HepG2 (cell line): Measurements from ENCODE around the gene SEMA4C. TPM values are rescaled to one million over a fixed set of nuclear protein-coding genes. Genes with fewer than 3 reads are reported as not detected.

Source experiments
- ATAC-seq: fragments of 200-7000 bp; cut with Tn5 transposase; 3 replicates; pipeline ENCODE4 v1.9.1; 2020; ENCODE audit warnings: mild to moderate bottlenecking, moderate library complexity
- BruUV-seq: library from RNA; stranded (reverse); fragments of 400-500 nt; replicated peaks from 2 replicates; lab custom pipeline; 2021; lab: Mats Ljungman, UMichigan
- CTCF ChIA-PET: fragments of 300-600 bp; formaldehyde crosslinking; extraction: SDS; loops from one replicate; lab custom pipeline; 2021; ENCODE audit warnings: low total read pairs, inconsistent platforms, low intra/inter-chr PET ratio; lab: Yijun Ruan, JAX
- POLR2A ChIA-PET: fragments of 350-600 bp; sonication (Branson Sonifier 250); formaldehyde crosslinking; loops from one replicate; lab custom pipeline; 2020; ENCODE audit warnings: antibody characterized with exemption, inconsistent platforms; lab: Yijun Ruan, JAX
- DNase-seq: peaks from one replicate; pipeline ENCODE4 v3.0.0-alpha.2; 2015; ENCODE audit warnings: low spot score
- FAIRE-seq: peaks from 3 replicates; lab custom pipeline; 2011; peaks lifted over from hg19 to GRCh38; lab: Jason Lieb, UNC
- H2AFZ ChIP-seq: one replicate; pipeline ENCODE4 v1.6.1; 2011; ENCODE audit warnings: low read length, inconsistent platforms
- H3K27ac ChIP-seq: fragments of 300-600 bp; 3 replicates; pipeline ENCODE4 v1.8.0; 2011; ENCODE audit warnings: mixed run types, mild to moderate bottlenecking, mixed read lengths, low read length, inconsistent platforms; ENCODE audit not compliant: insufficient read depth; ENCODE audit errors: extremely low read length
- H3K27me3 ChIP-seq, 2 experiments: fragments of 200-600 bp in 1 of 2; 2 replicates in 1 of 2; 3 replicates in 1 of 2; pipeline versions ENCODE4 v1.6.0 to v1.8.0; 2011; ENCODE audit warnings: low read length in 2 of 2, mild to moderate bottlenecking in 2 of 2, moderate library complexity in 2 of 2, inconsistent platforms in 1 of 2; ENCODE audit not compliant: insufficient read depth in 2 of 2, control insufficient read depth in 1 of 2
- H3K36me3 ChIP-seq, 2 experiments: fragments of 200-600 bp in 1 of 2; replicated peaks in 1 of 2; 2 replicates in 1 of 2; 3 replicates in 1 of 2; pipeline versions ENCODE4 v1.5.1 to v1.8.0; 2011; ENCODE audit warnings: low read length in 2 of 2, inconsistent platforms in 1 of 2; ENCODE audit not compliant: insufficient read depth in 2 of 2, control insufficient read depth in 1 of 2
- H3K4me1 ChIP-seq: 2 replicates; pipeline ENCODE4 v1.5.1; 2012; ENCODE audit warnings: low read length, inconsistent platforms; ENCODE audit not compliant: insufficient read depth
- H3K4me2 ChIP-seq: 2 replicates; pipeline ENCODE4 v1.6.0; 2011; ENCODE audit warnings: low read depth, low read length, inconsistent platforms
- H3K4me3 ChIP-seq, 3 experiments: fragments of 200-600 bp in 1 of 3; sonication (generic), shearing (Covaris generic) in 1 of 3; replicated peaks in 1 of 3; 2 replicates each; pipeline ENCODE4 v1.5.1; 2011 to 2016; ENCODE audit warnings: low read length in 3 of 3, inconsistent platforms in 2 of 3, low read depth in 2 of 3, mild to moderate bottlenecking in 2 of 3, control low read depth in 1 of 3, mixed read lengths in 1 of 3; ENCODE audit not compliant: insufficient read depth in 1 of 3
- H3K79me2 ChIP-seq: one replicate; pipeline ENCODE4 v1.6.1; 2011; ENCODE audit warnings: low read length, inconsistent platforms; ENCODE audit not compliant: insufficient read depth
- H3K9ac ChIP-seq: 2 replicates; pipeline ENCODE4 v1.6.0; 2011; ENCODE audit warnings: mild to moderate bottlenecking, low read depth, low read length, inconsistent platforms; ENCODE audit not compliant: insufficient read depth
- H3K9me3 ChIP-seq: 2 replicates; pipeline ENCODE4 v1.5.1; 2012; ENCODE audit warnings: mild to moderate bottlenecking, low read length
- H4K20me1 ChIP-seq: 2 replicates; pipeline ENCODE4 v1.6.0; 2011; ENCODE audit warnings: inconsistent platforms, mild to moderate bottlenecking, low read length, moderate library complexity; ENCODE audit not compliant: insufficient read depth
- EHMT2 ChIP-seq: fragments of 200-600 bp; sonication (generic); IDR thresholded peaks from 2 replicates; pipeline ENCODE4 v1.7.0; 2017; ENCODE audit warnings: antibody characterized with exemption, low read depth, low read length, borderline replicate concordance
- FOXA3 ChIP-seq: IDR thresholded peaks from 2 replicates; pipeline ENCODE4 v1.6.1; 2016; ENCODE audit warnings: missing genetic modification reagents, missing compliant biosample characterization
- HNRNPL ChIP-seq: fragments of 200-400 bp; formaldehyde crosslinking; IDR thresholded peaks from 2 replicates; pipeline ENCODE4 v1.6.1; 2017; ENCODE audit warnings: mild to moderate bottlenecking, low read depth, low read length
- PBX2 ChIP-seq: IDR thresholded peaks from 2 replicates; pipeline ENCODE4 v1.6.1; 2016; ENCODE audit warnings: control low read depth
- TFDP1 ChIP-seq: IDR thresholded peaks from 2 replicates; pipeline ENCODE4 v1.6.1; 2016; ENCODE audit warnings: missing compliant biosample characterization, missing genetic modification reagents, borderline replicate concordance
- ZBTB3 ChIP-seq: sonication (generic); formaldehyde crosslinking; IDR thresholded peaks from 2 replicates; pipeline ENCODE4 v1.4.0; 2020; ENCODE audit warnings: low read depth, mild to moderate bottlenecking, moderate library complexity, missing genetic modification reagents, borderline replicate concordance
- ZNF501 ChIP-seq: sonication (generic); formaldehyde crosslinking; IDR thresholded peaks from 2 replicates; pipeline ENCODE4 v1.5.1; 2020; ENCODE audit warnings: mild to moderate bottlenecking, moderate library complexity, missing genetic modification reagents
- ZNF576 ChIP-seq: sonication (generic); formaldehyde crosslinking; IDR thresholded peaks from 2 replicates; pipeline ENCODE4 v1.4.0; 2020; ENCODE audit warnings: mild to moderate bottlenecking, missing genetic modification reagents
- WGBS: methylation state at CpG from one replicate; pipeline ENCODE4 v1.1.6; 2017; ENCODE audit warnings: low lambda C conversion rate; 5-methylcytosine and 5-hydroxymethylcytosine counted together
- in situ Hi-C: cut with HindIII; loops from 2 replicates; pipeline ENCODE4 v1.10.0; 2017; ENCODE audit warnings: low pct_unique_long_range_greater_than_20kb; ENCODE audit not compliant: extremely low pct_ligation_motif_present
- intact Hi-C: fragments of 100-400 bp; cut with micrococcal nuclease; formaldehyde crosslinking; loops from one replicate; pipeline ENCODE4 v1.10.0; 2022; ENCODE audit not compliant: unreplicated experiment
- polyA plus RNA-seq, 8 experiments: library from polyadenylated mRNA; depleted of rRNA in 3 of 8; stranded (reverse) in 7 of 8; unstranded in 1 of 8; fragments of >200 nt; fragmentation: Illumina TruSeq in 4 of 8; extraction: Trizol in 4 of 8; gene quantifications; 2 replicates each; pipeline versions ENCODE4 v1.2.1 to v1.2.3, GENCODE V29; 2011 to 2016; ENCODE audit warnings: low read depth in 4 of 8, missing spikeins in 1 of 8, mixed read lengths in 1 of 8; ENCODE audit not compliant: insufficient read depth in 1 of 8
- total RNA-seq, 5 experiments: library from RNA; depleted of rRNA; stranded (reverse); fragments of >200 nt; fragmentation: Illumina TruSeq; extraction: Trizol; gene quantifications; 2 replicates each; pipeline ENCODE4 v1.2.3, GENCODE V29; 2016; ENCODE audit warnings: low read depth in 1 of 5

Gene SEMA4C
- total and polyA plus RNA-seq, 2 of the 13 experiments (the other 11 are each of a cell fraction or from before 2014, with no cell fraction given), result 25.9 to 46.6 TPM

GRCh38 chr2:96914332-96914731 is 44.5 kb upstream of the SEMA4C start:
- Histone ChIP-seq H4K20me1 (no peaks in the 10 kb centered on the region), H3K79me2 (no peaks in the 10 kb centered on the region), H2AFZ (no peak overlapping the region), H3K27me3 (peaks cover 7 to 74% of the 10 kb centered on the region in 2 experiments), H3K9me3 (no peaks in the 10 kb centered on the region), H3K4me2 (peak overlapping the region; percentile 14), H3K4me3 (no peak overlapping the region), H3K9ac (no peak overlapping the region), H3K27ac (no peak overlapping the region), H3K36me3 (no peaks in the 10 kb centered on the region), H3K4me1 (peaks cover 23% of the 10 kb centered on the region)
- DNase-seq (no peak), ATAC-seq (no peak), FAIRE-seq (no peak)
- CTCF ChIA-PET, result no interaction called here
- POLR2A ChIA-PET, result no interaction called here
- intact Hi-C loops, result no loop called here
- BruUV-seq, result no TSS peak
- in situ Hi-C loops, result no loop called here
- no peak for TF ChIP-seq ZNF501
- no peak for TF ChIP-seq TFDP1 (CRISPR knock-in tag)
- TF ChIP-seq ZNF576 (CRISPR knock-in tag), result no peak
- no peak for TF ChIP-seq PBX2 (CRISPR knock-in tag)
- no peak for TF ChIP-seq ZBTB3 (CRISPR knock-in tag)
- no peak for TF ChIP-seq FOXA3 (CRISPR knock-in tag)
- TF ChIP-seq HNRNPL, result no peak
- TF ChIP-seq EHMT2, result no peak
- 60% methylated on average over 5 of the region's 5 CpGs for WGBS
